Dermis blood vessel endothelial cell (primary cell): ENCODE results near the gene KCNAB2. TPM values are rescaled to one million over a fixed set of nuclear protein-coding genes. Genes with fewer than 3 reads are reported as not detected.

ENCODE experiments used
- DNase-seq: peaks from one replicate; pipeline ENCODE4 v3.0.0; 2010
- total RNA-seq: library from RNA; depleted of rRNA; stranded (reverse); fragments of >200 nt; gene quantifications from 2 replicates; pipeline ENCODE4 v1.2.3, GENCODE V29; 2014

The KCNAB2 gene
- total RNA-seq, 1 donor from 2014 or later, result 2.9 TPM

GRCh38 chr1:6083801-6084446 is 38.2 kb downstream of the KCNAB2 start:
- DNase-seq, result no peak

- DNase-seq, result no peak
Observed at GRCh38 chr1:6084781-6085495, 39.2 kb downstream of the KCNAB2 start.

GRCh38 chr1:6085666-6086065 is 40.0 kb downstream of the KCNAB2 start:
- no peak for DNase-seq

GRCh38 chr1:6086358-6086757 is 40.7 kb downstream of the KCNAB2 start:
- no peak for DNase-seq

- no peak for DNase-seq
Observed at GRCh38 chr1:6086762-6087376, 41.2 kb downstream of the KCNAB2 start.

GRCh38 chr1:6087377-6087772 is 41.7 kb downstream of the KCNAB2 start:
- no peak for DNase-seq

GRCh38 chr1:6087958-6088357 is 42.3 kb downstream of the KCNAB2 start:
- DNase-seq, result no peak

- no peak for DNase-seq
Observed at GRCh38 chr1:6088956-6089355, 43.3 kb downstream of the KCNAB2 start.

- no peak for DNase-seq
Observed at GRCh38 chr1:6090288-6090687, 44.6 kb downstream of the KCNAB2 start.

GRCh38 chr1:6090996-6091822 is 45.5 kb downstream of the KCNAB2 start:
- DNase-seq, result no peak

- no peak for DNase-seq
Observed at GRCh38 chr1:6091823-6092109, 46.1 kb downstream of the KCNAB2 start.

- DNase-seq, result no peak
Observed at GRCh38 chr1:6092211-6092610, 46.5 kb downstream of the KCNAB2 start.

- no peak for DNase-seq
Observed at GRCh38 chr1:6093071-6093470, 47.4 kb downstream of the KCNAB2 start.

GRCh38 chr1:6093611-6094010 is 47.9 kb downstream of the KCNAB2 start:
- DNase-seq, result no peak

GRCh38 chr1:6094246-6094645 is 48.6 kb downstream of the KCNAB2 start:
- no peak for DNase-seq

- DNase-seq, result no peak
Observed at GRCh38 chr1:6094801-6095505, 49.3 kb downstream of the KCNAB2 start.

GRCh38 chr1:6095511-6096242 is 50.0 kb downstream of the KCNAB2 start:
- DNase-seq, result no peak

- no peak for DNase-seq
Observed at GRCh38 chr1:6096243-6097116, 50.8 kb downstream of the KCNAB2 start.

- DNase-seq, result no peak
Observed at GRCh38 chr1:6097117-6097595, 51.5 kb downstream of the KCNAB2 start.

- DNase-seq, result no peak
Observed at GRCh38 chr1:6097824-6098223, 52.1 kb downstream of the KCNAB2 start.
